WTC11 (cell line): ENCODE data around the gene NTN3. TPM values are rescaled to one million over a fixed set of nuclear protein-coding genes. Genes with fewer than 3 reads are reported as not detected.

Experiments
- ATAC-seq: fragments of 200-7000 bp; cut with Tn5 transposase; 2 replicates; pipeline ENCODE4 v1.10.0; 2021; ENCODE audit warnings: mild to moderate bottlenecking, moderate library complexity
- CTCF ChIA-PET: fragments of 300-600 bp; sonication (Branson Sonifier 250); formaldehyde crosslinking; loops from one replicate; lab custom pipeline; 2021; ENCODE audit warnings: antibody characterized with exemption; lab: Charles Lee
- POLR2A ChIA-PET: fragments of 350-600 bp; sonication (Branson Sonifier 250); formaldehyde crosslinking; loops from one replicate; lab custom pipeline; 2021; ENCODE audit warnings: antibody characterized with exemption; lab: Charles Lee
- DNase-seq: peaks from one replicate; pipeline ENCODE4 v3.0.0; 2021; ENCODE audit warnings: low spot score
- H3K27ac Mint-ChIP-seq: 2 replicates; pipeline ENCODE4 v1.8.0; 2021; ENCODE audit warnings: mixed read lengths
- H3K27me3 Mint-ChIP-seq: 2 replicates; pipeline ENCODE4 v1.8.0; 2021; ENCODE audit warnings: low read depth, mild to moderate bottlenecking, moderate library complexity, mixed read lengths
- H3K36me3 Mint-ChIP-seq: 2 replicates; pipeline ENCODE4 v1.8.0; 2021; ENCODE audit warnings: mixed read lengths
- H3K4me1 Mint-ChIP-seq: 2 replicates; pipeline ENCODE4 v1.8.0; 2022; ENCODE audit warnings: mixed read lengths
- H3K4me3 Mint-ChIP-seq: 2 replicates; pipeline ENCODE4 v1.8.0; 2021; ENCODE audit warnings: mild to moderate bottlenecking, moderate library complexity, mixed read lengths
- H3K9me3 Mint-ChIP-seq: 2 replicates; pipeline ENCODE4 v1.8.0; 2021; ENCODE audit warnings: mixed read lengths
- CREM ChIP-seq: sonication (generic); formaldehyde crosslinking; IDR thresholded peaks from 2 replicates; pipeline ENCODE4 v1.8.1; 2022; ENCODE audit warnings: mild to moderate bottlenecking, missing genetic modification reagents, moderate library complexity
- FOXK1 ChIP-seq: sonication (generic); formaldehyde crosslinking; IDR thresholded peaks from 2 replicates; pipeline ENCODE4 v1.8.0; 2022; ENCODE audit warnings: mild to moderate bottlenecking, moderate library complexity, missing genetic modification reagents
- IRF2 ChIP-seq: sonication (generic); formaldehyde crosslinking; IDR thresholded peaks from 2 replicates; pipeline ENCODE4 v1.8.0; 2022; ENCODE audit warnings: low read depth, missing genetic modification reagents, borderline replicate concordance
- JUN ChIP-seq: sonication (generic); formaldehyde crosslinking; IDR thresholded peaks from 2 replicates; pipeline ENCODE4 v1.8.0; 2023; ENCODE audit warnings: mild to moderate bottlenecking, missing genetic modification reagents
- MYBL2 ChIP-seq: sonication (generic); formaldehyde crosslinking; IDR thresholded peaks from 2 replicates; pipeline ENCODE4 v1.8.1; 2023; ENCODE audit warnings: mild to moderate bottlenecking, moderate library complexity, missing genetic modification reagents
- SP1 ChIP-seq: sonication (generic); formaldehyde crosslinking; conservative IDR thresholded peaks from 2 replicates; pipeline ENCODE4 v1.8.1; 2022; ENCODE audit warnings: missing genetic modification reagents
- TEAD1 ChIP-seq: sonication (generic); formaldehyde crosslinking; IDR thresholded peaks from 2 replicates; pipeline ENCODE4 v1.8.0; 2022; ENCODE audit warnings: mild to moderate bottlenecking, missing genetic modification reagents
- ZNF232 ChIP-seq: sonication (generic); formaldehyde crosslinking; IDR thresholded peaks from 2 replicates; pipeline ENCODE4 v1.8.0; 2022; ENCODE audit warnings: mild to moderate bottlenecking, missing genetic modification reagents
- ZNF317 ChIP-seq: sonication (generic); formaldehyde crosslinking; IDR thresholded peaks from 2 replicates; pipeline ENCODE4 v1.8.1; 2023; ENCODE audit warnings: low read depth, mild to moderate bottlenecking, moderate library complexity, missing genetic modification reagents, borderline replicate concordance
- ZNF396 ChIP-seq: fragments of 250-450 bp; sonication (Bioruptor Pico); IDR thresholded peaks from 2 replicates; pipeline ENCODE4 v1.8.0; 2021; ENCODE audit warnings: mild to moderate bottlenecking, moderate library complexity, borderline replicate concordance
- total RNA-seq: library from RNA; stranded (reverse); gene quantifications from 3 replicates; pipeline ENCODE4 v1.2.3, GENCODE V29; 2021
- TF ChIP-seq, protein P1 (sequence below): sonication (generic); formaldehyde crosslinking; IDR thresholded peaks from 2 replicates; pipeline ENCODE4 v1.8.1; 2022; ENCODE audit warnings: mild to moderate bottlenecking, moderate library complexity, missing genetic modification reagents
- TF ChIP-seq, protein P2 (sequence below): sonication (generic); formaldehyde crosslinking; IDR thresholded peaks from 2 replicates; pipeline ENCODE4 v1.8.1; 2023; ENCODE audit warnings: mild to moderate bottlenecking, missing genetic modification reagents, moderate library complexity
- TF ChIP-seq, protein P3 (sequence below): fragments of 200-600 bp; IDR thresholded peaks from 2 replicates; pipeline ENCODE4 v1.8.0; 2022; ENCODE audit warnings: antibody characterized with exemption
- TF ChIP-seq, protein P4 (sequence below): sonication (generic); formaldehyde crosslinking; conservative IDR thresholded peaks from 2 replicates; pipeline ENCODE4 v1.8.1; 2023; ENCODE audit warnings: mild to moderate bottlenecking, low read depth, missing genetic modification reagents, moderate library complexity
- TF ChIP-seq, protein P5 (sequence below): sonication (generic); formaldehyde crosslinking; IDR thresholded peaks from 2 replicates; pipeline ENCODE4 v1.8.1; 2022; ENCODE audit warnings: low read depth, mild to moderate bottlenecking, moderate library complexity, missing genetic modification reagents, borderline replicate concordance
- TF ChIP-seq, protein P6 (sequence below): sonication (generic); formaldehyde crosslinking; IDR thresholded peaks from 2 replicates; pipeline ENCODE4 v1.8.1; 2023; ENCODE audit warnings: mild to moderate bottlenecking, missing genetic modification reagents
- TF ChIP-seq, protein P7 (sequence below): sonication (generic); formaldehyde crosslinking; IDR thresholded peaks from 2 replicates; pipeline ENCODE4 v1.8.0; 2023; ENCODE audit warnings: missing genetic modification reagents

The NTN3 gene
- total RNA-seq, 1 experiment from 2014 or later, result 0.92 TPM

DNA sequence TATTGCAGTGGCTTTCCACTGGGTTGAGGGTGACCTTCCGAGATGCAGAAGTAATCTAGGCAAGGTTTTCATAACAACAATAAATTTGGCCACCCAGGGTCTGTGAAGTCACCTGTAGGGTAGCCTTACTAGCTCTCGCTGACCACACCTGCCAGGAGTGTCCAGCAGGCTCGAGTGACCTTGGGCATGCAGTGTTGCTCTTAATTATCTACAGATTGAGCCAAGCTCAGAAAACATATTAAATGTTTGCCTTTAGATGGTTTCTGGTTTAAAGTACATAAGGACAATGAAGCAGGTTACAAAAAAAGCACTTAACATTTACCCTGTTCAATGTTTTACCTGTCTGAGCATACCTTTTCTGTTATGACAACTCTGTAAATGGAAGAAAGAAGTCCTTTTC, 5.6 kb downstream of the NTN3 start:
- POLR2A ChIA-PET, result no interaction called here
- Mint-ChIP-seq H3K4me3 (peak overlapping the region; percentile 66; the same call in 1 of the 2 replicates), H3K9me3 (no peaks in the 10 kb centered on the region), H3K36me3 (no peaks in the 10 kb centered on the region), H3K4me1 (peaks cover 8% of the 10 kb centered on the region), H3K27me3 (peaks cover 24% of the 10 kb centered on the region), H3K27ac (no peak overlapping the region)
- CTCF ChIA-PET, result interaction anchor here (0.8 to 1.7 kb wide), 2 partner anchors 20 to 25 kb away, joined by 3 to 9 read pairs; no protein-coding TSS in a partner anchor
- DNase-seq (no peak), ATAC-seq (no peak)
- TF ChIP-seq TEAD1 (CRISPR knock-in tag), result no peak
- no peak for TF ChIP-seq CREM (CRISPR knock-in tag)
- TF ChIP-seq, protein P1, sequence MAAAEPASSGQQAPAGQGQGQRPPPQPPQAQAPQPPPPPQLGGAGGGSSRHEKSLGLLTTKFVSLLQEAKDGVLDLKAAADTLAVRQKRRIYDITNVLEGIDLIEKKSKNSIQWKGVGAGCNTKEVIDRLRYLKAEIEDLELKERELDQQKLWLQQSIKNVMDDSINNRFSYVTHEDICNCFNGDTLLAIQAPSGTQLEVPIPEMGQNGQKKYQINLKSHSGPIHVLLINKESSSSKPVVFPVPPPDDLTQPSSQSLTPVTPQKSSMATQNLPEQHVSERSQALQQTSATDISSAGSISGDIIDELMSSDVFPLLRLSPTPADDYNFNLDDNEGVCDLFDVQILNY, result no peak
- TF ChIP-seq ZNF317 (CRISPR knock-in tag), result no peak
- no peak for TF ChIP-seq MYBL2 (CRISPR knock-in tag)
- TF ChIP-seq IRF2 (CRISPR knock-in tag), result no peak
- no peak for TF ChIP-seq FOXK1 (CRISPR knock-in tag)
- no peak for TF ChIP-seq SP1 (CRISPR knock-in tag)
- TF ChIP-seq ZNF232 (CRISPR knock-in tag), result no peak
- TF ChIP-seq, protein P2, sequence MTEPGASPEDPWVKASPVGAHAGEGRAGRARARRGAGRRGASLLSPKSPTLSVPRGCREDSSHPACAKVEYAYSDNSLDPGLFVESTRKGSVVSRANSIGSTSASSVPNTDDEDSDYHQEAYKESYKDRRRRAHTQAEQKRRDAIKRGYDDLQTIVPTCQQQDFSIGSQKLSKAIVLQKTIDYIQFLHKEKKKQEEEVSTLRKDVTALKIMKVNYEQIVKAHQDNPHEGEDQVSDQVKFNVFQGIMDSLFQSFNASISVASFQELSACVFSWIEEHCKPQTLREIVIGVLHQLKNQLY, result no peak
- TF ChIP-seq, protein P3, sequence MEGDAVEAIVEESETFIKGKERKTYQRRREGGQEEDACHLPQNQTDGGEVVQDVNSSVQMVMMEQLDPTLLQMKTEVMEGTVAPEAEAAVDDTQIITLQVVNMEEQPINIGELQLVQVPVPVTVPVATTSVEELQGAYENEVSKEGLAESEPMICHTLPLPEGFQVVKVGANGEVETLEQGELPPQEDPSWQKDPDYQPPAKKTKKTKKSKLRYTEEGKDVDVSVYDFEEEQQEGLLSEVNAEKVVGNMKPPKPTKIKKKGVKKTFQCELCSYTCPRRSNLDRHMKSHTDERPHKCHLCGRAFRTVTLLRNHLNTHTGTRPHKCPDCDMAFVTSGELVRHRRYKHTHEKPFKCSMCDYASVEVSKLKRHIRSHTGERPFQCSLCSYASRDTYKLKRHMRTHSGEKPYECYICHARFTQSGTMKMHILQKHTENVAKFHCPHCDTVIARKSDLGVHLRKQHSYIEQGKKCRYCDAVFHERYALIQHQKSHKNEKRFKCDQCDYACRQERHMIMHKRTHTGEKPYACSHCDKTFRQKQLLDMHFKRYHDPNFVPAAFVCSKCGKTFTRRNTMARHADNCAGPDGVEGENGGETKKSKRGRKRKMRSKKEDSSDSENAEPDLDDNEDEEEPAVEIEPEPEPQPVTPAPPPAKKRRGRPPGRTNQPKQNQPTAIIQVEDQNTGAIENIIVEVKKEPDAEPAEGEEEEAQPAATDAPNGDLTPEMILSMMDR, result no peak
- TF ChIP-seq, protein P4, sequence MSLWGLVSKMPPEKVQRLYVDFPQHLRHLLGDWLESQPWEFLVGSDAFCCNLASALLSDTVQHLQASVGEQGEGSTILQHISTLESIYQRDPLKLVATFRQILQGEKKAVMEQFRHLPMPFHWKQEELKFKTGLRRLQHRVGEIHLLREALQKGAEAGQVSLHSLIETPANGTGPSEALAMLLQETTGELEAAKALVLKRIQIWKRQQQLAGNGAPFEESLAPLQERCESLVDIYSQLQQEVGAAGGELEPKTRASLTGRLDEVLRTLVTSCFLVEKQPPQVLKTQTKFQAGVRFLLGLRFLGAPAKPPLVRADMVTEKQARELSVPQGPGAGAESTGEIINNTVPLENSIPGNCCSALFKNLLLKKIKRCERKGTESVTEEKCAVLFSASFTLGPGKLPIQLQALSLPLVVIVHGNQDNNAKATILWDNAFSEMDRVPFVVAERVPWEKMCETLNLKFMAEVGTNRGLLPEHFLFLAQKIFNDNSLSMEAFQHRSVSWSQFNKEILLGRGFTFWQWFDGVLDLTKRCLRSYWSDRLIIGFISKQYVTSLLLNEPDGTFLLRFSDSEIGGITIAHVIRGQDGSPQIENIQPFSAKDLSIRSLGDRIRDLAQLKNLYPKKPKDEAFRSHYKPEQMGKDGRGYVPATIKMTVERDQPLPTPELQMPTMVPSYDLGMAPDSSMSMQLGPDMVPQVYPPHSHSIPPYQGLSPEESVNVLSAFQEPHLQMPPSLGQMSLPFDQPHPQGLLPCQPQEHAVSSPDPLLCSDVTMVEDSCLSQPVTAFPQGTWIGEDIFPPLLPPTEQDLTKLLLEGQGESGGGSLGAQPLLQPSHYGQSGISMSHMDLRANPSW (CRISPR knock-in tag), result no peak
- no peak for TF ChIP-seq JUN (CRISPR knock-in tag)
- TF ChIP-seq, protein P5, sequence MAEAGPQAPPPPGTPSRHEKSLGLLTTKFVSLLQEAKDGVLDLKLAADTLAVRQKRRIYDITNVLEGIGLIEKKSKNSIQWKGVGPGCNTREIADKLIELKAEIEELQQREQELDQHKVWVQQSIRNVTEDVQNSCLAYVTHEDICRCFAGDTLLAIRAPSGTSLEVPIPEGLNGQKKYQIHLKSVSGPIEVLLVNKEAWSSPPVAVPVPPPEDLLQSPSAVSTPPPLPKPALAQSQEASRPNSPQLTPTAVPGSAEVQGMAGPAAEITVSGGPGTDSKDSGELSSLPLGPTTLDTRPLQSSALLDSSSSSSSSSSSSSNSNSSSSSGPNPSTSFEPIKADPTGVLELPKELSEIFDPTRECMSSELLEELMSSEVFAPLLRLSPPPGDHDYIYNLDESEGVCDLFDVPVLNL (CRISPR knock-in tag), result no peak
- TF ChIP-seq, protein P6, sequence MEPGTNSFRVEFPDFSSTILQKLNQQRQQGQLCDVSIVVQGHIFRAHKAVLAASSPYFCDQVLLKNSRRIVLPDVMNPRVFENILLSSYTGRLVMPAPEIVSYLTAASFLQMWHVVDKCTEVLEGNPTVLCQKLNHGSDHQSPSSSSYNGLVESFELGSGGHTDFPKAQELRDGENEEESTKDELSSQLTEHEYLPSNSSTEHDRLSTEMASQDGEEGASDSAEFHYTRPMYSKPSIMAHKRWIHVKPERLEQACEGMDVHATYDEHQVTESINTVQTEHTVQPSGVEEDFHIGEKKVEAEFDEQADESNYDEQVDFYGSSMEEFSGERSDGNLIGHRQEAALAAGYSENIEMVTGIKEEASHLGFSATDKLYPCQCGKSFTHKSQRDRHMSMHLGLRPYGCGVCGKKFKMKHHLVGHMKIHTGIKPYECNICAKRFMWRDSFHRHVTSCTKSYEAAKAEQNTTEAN, result no peak
- TF ChIP-seq, protein P7, sequence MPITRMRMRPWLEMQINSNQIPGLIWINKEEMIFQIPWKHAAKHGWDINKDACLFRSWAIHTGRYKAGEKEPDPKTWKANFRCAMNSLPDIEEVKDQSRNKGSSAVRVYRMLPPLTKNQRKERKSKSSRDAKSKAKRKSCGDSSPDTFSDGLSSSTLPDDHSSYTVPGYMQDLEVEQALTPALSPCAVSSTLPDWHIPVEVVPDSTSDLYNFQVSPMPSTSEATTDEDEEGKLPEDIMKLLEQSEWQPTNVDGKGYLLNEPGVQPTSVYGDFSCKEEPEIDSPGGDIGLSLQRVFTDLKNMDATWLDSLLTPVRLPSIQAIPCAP (CRISPR knock-in tag), result no peak
- TF ChIP-seq ZNF396, result no peak
